Measurements from ENCODE around the gene ZER1.
A peak's percentile ranks its signal among the peaks of the same experiment; 100 is the strongest.

DNA sequence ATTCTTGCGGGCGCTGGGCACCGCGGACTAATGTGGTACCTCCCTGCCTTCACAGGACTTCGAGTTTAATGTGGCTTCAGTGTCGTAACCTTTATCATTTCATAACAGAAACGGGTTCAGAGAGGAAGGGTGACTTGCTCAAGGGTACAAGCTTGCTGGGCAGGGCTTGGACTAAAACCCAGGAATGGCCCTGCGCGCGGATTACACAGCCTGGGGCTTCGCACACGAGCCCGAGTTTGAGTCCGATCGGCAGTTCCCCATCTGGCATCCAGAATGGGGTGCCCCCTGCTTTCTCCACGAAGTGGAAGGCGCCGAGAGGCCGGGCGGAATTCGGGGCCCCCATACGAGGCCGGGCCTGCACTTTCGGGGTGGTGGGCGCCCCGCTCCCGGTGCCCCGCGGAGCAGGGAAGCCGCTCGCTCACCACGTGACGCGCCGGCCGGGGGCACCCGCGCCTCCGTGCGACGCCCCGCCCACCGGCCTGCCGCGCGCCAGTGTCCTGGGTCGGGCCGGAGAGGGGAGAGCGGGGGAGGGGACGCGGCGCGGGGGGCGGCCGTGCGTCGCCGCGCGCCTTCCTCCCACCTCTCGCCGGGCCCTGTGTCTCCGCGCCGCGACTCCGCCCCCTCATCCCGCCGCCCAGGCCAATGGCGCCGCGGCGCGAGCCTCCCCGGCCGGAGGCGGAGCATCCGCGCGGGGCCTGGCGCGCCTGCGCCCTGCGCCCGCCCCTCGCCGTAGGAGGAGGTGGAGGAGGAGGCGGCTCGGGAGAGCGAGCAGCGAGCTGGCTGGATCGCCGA, 83.0 kb downstream of the ZER1 start, which contains the start of gene SET:
- TF ChIP-seq, protein P1, sequence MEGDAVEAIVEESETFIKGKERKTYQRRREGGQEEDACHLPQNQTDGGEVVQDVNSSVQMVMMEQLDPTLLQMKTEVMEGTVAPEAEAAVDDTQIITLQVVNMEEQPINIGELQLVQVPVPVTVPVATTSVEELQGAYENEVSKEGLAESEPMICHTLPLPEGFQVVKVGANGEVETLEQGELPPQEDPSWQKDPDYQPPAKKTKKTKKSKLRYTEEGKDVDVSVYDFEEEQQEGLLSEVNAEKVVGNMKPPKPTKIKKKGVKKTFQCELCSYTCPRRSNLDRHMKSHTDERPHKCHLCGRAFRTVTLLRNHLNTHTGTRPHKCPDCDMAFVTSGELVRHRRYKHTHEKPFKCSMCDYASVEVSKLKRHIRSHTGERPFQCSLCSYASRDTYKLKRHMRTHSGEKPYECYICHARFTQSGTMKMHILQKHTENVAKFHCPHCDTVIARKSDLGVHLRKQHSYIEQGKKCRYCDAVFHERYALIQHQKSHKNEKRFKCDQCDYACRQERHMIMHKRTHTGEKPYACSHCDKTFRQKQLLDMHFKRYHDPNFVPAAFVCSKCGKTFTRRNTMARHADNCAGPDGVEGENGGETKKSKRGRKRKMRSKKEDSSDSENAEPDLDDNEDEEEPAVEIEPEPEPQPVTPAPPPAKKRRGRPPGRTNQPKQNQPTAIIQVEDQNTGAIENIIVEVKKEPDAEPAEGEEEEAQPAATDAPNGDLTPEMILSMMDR (IDR thresholded peaks at IDR 0.05): no peak
- peak; percentile 80 for TF ChIP-seq POLR2A (IDR thresholded peaks at IDR 0.05)
